HUES64 (cell line): ENCODE measurements around the gene KCNJ9.

Experiments used
- H3K27ac ChIP-seq: 2 replicates; pipeline ENCODE4 v1.7.0; 2013; ENCODE audit warnings: low read depth, low read length, inconsistent platforms
- H3K27me3 ChIP-seq: 2 replicates; pipeline ENCODE4 v1.6.1; 2013; ENCODE audit warnings: mild to moderate bottlenecking, low read length; ENCODE audit not compliant: insufficient read depth
- H3K36me3 ChIP-seq: 2 replicates; pipeline ENCODE4 v1.6.1; 2013; ENCODE audit warnings: mild to moderate bottlenecking, low read length; ENCODE audit not compliant: insufficient read depth
- H3K4me1 ChIP-seq: 2 replicates; pipeline ENCODE4 v1.6.1; 2013; ENCODE audit warnings: mild to moderate bottlenecking, low read length, moderate library complexity; ENCODE audit not compliant: insufficient read depth
- H3K4me3 ChIP-seq: 2 replicates; pipeline ENCODE4 v1.5.1; 2013; ENCODE audit warnings: mild to moderate bottlenecking, low read length, moderate library complexity
- H3K9ac ChIP-seq: 2 replicates; pipeline ENCODE4 v1.6.1; 2013; ENCODE audit warnings: mild to moderate bottlenecking, low read depth, low read length
- H3K9me3 ChIP-seq: 2 replicates; pipeline ENCODE4 v1.6.1; 2013; ENCODE audit warnings: low read depth, low read length; ENCODE audit not compliant: insufficient read depth
- WGBS: fragments of 150-250, 120-280 bp; methylation state at CpG from one replicate; pipeline ENCODE4 v1.1.7; 2013; ENCODE audit warnings: missing lambda C conversion rate; 5-methylcytosine and 5-hydroxymethylcytosine counted together

KCNJ9 gene

DNA sequence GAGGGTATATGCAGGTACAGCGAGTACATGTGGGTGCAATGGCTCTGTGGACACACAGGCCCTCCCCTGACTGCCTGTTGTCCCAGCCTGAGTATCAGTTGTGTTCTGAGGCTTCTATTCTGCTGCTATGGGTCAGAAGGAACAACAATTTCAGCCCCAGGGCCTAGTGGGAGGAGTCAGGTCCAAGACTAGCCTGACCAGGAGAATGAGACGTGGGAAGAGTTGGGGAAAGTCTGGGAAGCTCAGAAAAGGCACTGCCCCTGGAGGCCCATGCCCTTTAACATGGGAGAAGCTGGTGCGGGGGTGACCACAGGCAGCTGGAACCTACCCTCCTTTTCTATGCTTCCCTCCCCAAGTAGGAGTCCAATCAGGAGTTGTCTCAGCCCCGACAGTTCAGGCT lies 9.4 kb downstream of the KCNJ9 start:
- Histone ChIP-seq H3K4me1 (peaks cover 7% of the 10 kb centered on the region), H3K4me3 (no peak overlapping the region), H3K9me3 (no peaks in the 10 kb centered on the region), H3K9ac (no peak overlapping the region), H3K27me3 (peaks cover 8% of the 10 kb centered on the region; the same call in 1 of the 2 replicates), H3K27ac (no peak overlapping the region), H3K36me3 (peaks cover 31% of the 10 kb centered on the region)
- WGBS: 92% methylated on average over 4 of the region's 4 CpGs

DNA sequence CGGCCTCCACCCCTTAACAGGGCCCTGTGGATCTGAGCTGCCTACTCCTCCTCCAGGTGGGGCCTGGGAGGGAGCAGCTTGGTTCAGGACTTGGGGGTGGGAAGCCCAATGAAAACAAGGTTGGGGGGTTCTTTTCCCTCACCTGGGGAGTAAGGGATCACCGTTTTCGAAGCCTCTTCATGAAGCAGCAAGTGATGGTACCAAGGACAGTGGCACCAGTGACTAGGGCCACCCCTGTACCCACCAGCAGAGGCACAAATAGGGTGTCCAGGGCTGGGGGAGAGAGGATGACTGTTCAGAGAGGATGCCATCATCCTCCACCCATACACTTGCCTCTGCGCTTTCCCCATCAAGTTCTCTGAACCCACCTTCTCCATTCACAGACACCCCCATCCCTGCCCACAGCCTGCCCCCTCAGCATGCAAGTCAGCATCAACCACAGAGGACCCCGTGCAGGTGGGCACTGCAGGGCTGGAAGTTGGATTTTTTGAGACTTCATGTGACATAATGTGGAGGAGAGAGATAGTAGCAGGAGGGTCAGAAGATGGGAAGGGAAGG lies 10.4 kb downstream of the KCNJ9 start:
- Histone ChIP-seq H3K9ac (no peak overlapping the region), H3K9me3 (no peaks in the 10 kb centered on the region), H3K27ac (no peak overlapping the region), H3K36me3 (peaks cover 31% of the 10 kb centered on the region), H3K27me3 (no peaks in the 10 kb centered on the region), H3K4me3 (no peak overlapping the region), H3K4me1 (peaks cover 14% of the 10 kb centered on the region)
- 92% methylated on average over 5 of the region's 5 CpGs for WGBS

- no peaks in the 10 kb centered on the region for H3K9me3 ChIP-seq
- WGBS: 94% methylated on average over 32 of the region's 32 CpGs
- H3K4me1 ChIP-seq: peaks cover 22% of the 10 kb centered on the region
- H3K36me3 ChIP-seq: peaks cover 31% of the 10 kb centered on the region
- H3K4me3 ChIP-seq: no peak overlapping the region
- H3K27me3 ChIP-seq: no peaks in the 10 kb centered on the region
- no peak overlapping the region for H3K9ac ChIP-seq
- no peak overlapping the region for H3K27ac ChIP-seq
Observed at GRCh38 chr1:160092366-160093068, 11.2 kb downstream of the KCNJ9 start.

- H3K27ac ChIP-seq: no peak overlapping the region
- H3K4me3 ChIP-seq: no peak overlapping the region
- 91% methylated on average over 9 of the region's 9 CpGs for WGBS
- no peak overlapping the region for H3K9ac ChIP-seq
- H3K36me3 ChIP-seq: peaks cover 31% of the 10 kb centered on the region
- no peaks in the 10 kb centered on the region for H3K27me3 ChIP-seq
- peaks cover 26% of the 10 kb centered on the region for H3K4me1 ChIP-seq
- no peaks in the 10 kb centered on the region for H3K9me3 ChIP-seq
Observed at GRCh38 chr1:160093069-160093395, 11.7 kb downstream of the KCNJ9 start.

DNA sequence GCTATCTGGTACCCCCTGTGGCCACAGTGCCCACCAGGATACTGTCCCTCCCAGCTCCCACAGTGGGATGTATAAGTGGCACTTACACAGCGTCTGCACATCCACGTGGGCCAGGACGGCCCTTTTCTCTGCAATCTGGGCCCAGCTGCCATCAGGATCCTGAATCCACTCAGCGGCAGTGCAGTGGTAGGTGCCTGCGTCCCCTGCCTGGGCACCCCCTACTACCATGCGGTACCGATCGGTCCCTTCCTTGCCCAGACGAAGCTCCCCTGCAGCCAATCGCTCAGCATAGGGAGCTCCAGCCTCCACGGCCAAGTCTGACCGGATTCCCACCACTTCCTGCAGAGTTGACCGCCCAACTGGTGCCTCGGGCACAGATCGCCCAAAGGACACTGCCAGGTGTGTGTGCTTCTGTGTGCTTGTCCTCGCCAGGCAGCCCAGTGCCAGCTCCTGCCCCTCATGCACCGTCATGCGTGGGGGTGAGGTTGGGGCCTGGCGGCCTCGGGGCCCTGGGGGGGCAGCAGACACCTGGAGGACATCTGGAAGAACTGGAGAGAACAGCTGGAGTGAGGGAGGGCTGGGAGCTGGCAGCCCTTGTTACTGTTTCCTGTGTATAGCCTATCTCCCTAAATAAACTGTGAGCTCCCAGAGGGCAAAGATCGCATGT lies 12.4 kb downstream of the KCNJ9 start:
- Histone ChIP-seq H3K27me3 (no peaks in the 10 kb centered on the region), H3K9ac (no peak overlapping the region), H3K4me1 (peaks cover 26% of the 10 kb centered on the region), H3K27ac (no peak overlapping the region), H3K9me3 (no peaks in the 10 kb centered on the region), H3K4me3 (no peak overlapping the region), H3K36me3 (peaks cover 31% of the 10 kb centered on the region)
- 95% methylated on average over 21 of the region's 21 CpGs for WGBS

DNA sequence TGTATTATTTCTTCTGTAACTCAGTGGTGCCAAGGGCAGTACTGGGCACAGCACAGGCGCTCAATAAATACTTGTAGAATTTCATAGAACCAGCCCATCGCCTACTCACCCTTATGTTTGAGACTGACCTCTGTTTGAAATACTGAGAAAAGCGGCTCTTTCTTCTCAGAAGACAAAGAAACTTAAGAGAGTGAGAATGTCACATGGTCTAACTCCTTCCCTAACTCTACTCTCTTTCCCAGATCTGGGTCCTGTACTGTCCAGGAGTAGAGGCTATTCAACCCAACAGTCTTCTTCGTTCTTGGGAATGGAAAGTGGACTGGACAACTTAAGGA lies 12.9 kb downstream of the KCNJ9 start:
- H3K36me3 ChIP-seq: peaks cover 31% of the 10 kb centered on the region
- no peak overlapping the region for H3K27ac ChIP-seq
- H3K27me3 ChIP-seq: peaks cover under 1% of the 10 kb centered on the region; the same call in 1 of the 2 replicates
- 95% methylated on average over 4 of the region's 4 CpGs for WGBS
- H3K9me3 ChIP-seq: no peaks in the 10 kb centered on the region
- no peak overlapping the region for H3K4me3 ChIP-seq
- H3K9ac ChIP-seq: no peak overlapping the region
- peaks cover 28% of the 10 kb centered on the region for H3K4me1 ChIP-seq

DNA sequence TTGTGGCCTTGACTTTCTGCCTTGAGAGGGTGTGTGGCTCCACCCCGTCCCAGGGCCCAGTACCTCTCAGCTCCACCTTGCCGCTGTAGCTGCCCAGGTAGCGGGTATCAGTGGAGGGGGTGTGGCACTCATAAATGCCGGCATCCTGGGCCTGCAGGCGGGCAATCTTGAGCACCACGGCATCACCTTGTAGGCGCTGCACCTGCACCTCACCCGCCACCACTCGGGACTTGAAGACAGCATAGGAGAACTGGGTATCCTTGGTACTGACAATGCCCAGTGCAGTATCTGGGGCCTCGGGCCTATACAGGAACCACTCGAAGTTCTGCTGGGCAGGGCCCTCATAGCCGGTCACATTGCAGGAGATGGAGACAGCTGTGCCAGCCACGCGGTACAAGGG lies 13.5 kb downstream of the KCNJ9 start:
- Histone ChIP-seq H3K9ac (no peak overlapping the region), H3K4me3 (no peak overlapping the region), H3K27ac (no peak overlapping the region), H3K27me3 (peaks cover 6% of the 10 kb centered on the region; the same call in 1 of the 2 replicates), H3K36me3 (peaks cover 31% of the 10 kb centered on the region), H3K9me3 (no peaks in the 10 kb centered on the region), H3K4me1 (peaks cover 31% of the 10 kb centered on the region)
- WGBS: 96% methylated on average over 14 of the region's 14 CpGs

GRCh38 chr1:160095382-160096105 lies 14.2 kb downstream of the KCNJ9 start:
- Histone ChIP-seq H3K9ac (peak overlapping the region; percentile 48; the same call in 1 of the 2 replicates), H3K27ac (peak overlapping the region; percentile 77; the same call in 1 of the 2 replicates), H3K4me3 (peak overlapping the region; percentile 25; the same call in 1 of the 2 replicates), H3K36me3 (peaks cover 31% of the 10 kb centered on the region), H3K27me3 (peaks cover 10% of the 10 kb centered on the region; the same call in 1 of the 2 replicates), H3K9me3 (no peaks in the 10 kb centered on the region), H3K4me1 (peaks cover 31% of the 10 kb centered on the region)
- whole genome bisulfite sequencing: 61% methylated on average over 4 of the region's 4 CpGs

GRCh38 chr1:160096274-160097116 lies 15.2 kb downstream of the KCNJ9 start:
- no peaks in the 10 kb centered on the region for H3K9me3 ChIP-seq
- peaks cover 31% of the 10 kb centered on the region for H3K36me3 ChIP-seq
- H3K27me3 ChIP-seq: peaks cover 10% of the 10 kb centered on the region; the same call in 1 of the 2 replicates
- peak overlapping the region; percentile 77; the same call in 1 of the 2 replicates for H3K27ac ChIP-seq
- H3K4me1 ChIP-seq: peaks cover 34% of the 10 kb centered on the region
- peak overlapping the region; percentile 9; the same call in 1 of the 2 replicates for H3K4me3 ChIP-seq
- no peak overlapping the region for H3K9ac ChIP-seq
- WGBS: 60% methylated on average over 4 of the region's 4 CpGs

GRCh38 chr1:160097151-160097910 lies 16.0 kb downstream of the KCNJ9 start:
- Histone ChIP-seq H3K9me3 (no peaks in the 10 kb centered on the region), H3K27ac (no peak overlapping the region)
- WGBS: 41% methylated on average over 5 of the region's 5 CpGs

More at GRCh38 chr1:160097151-160097910, 16.0 kb downstream of the KCNJ9 start:
- Histone ChIP-seq H3K4me3 (peak overlapping the region; percentile 73), H3K4me1 (peaks cover 34% of the 10 kb centered on the region), H3K27me3 (peaks cover 10% of the 10 kb centered on the region; the same call in 1 of the 2 replicates), H3K36me3 (peaks cover 23% of the 10 kb centered on the region), H3K9ac (peak overlapping the region; percentile 46; the same call in 1 of the 2 replicates)
